Adrenal gland (tissue), 12 donors: Measurements from ENCODE around the gene TREM2. TPM values are rescaled to one million over a fixed set of nuclear protein-coding genes. Genes with fewer than 3 reads are reported as not detected.
A peak's percentile ranks its signal among the peaks of the same experiment; 100 is the strongest.

ENCODE experiments used
- DNase-seq, 7 donors: peaks; one replicate each; pipeline ENCODE4 v3.0.0-alpha.2; 2019 to 2020
- H3K27ac ChIP-seq, 5 donors: fragments of 200-600 bp; sonication (generic) in 4 of 5; 1 replicate in 3 of 5; 2 replicates in 2 of 5; pipeline versions ENCODE4 v1.5.1 to v1.8.0; 2016 to 2020; ENCODE audit warnings: mild to moderate bottlenecking in 1 of 5
- H3K27me3 ChIP-seq: fragments of 200-600 bp; 2 replicates; pipeline ENCODE4 v1.8.0; 2021
- H3K36me3 ChIP-seq, 2 donors: fragments of 200-600 bp; replicated peaks in 1 of 2; 1 replicate in 1 of 2; 2 replicates in 1 of 2; pipeline versions ENCODE4 v1.5.1 to v1.8.0; 2018 to 2022
- H3K4me1 ChIP-seq, 2 donors: fragments of 200-600 bp; replicated peaks in 1 of 2; 1 replicate in 1 of 2; 2 replicates in 1 of 2; pipeline versions ENCODE4 v1.5.1 to v1.8.0; 2018 to 2021
- H3K4me3 ChIP-seq, 4 donors: fragments of 200-600 bp; sonication (generic) in 3 of 4; one replicate each; pipeline ENCODE4 v1.5.1; 2016 to 2018
- H3K9me3 ChIP-seq, 3 donors: fragments of 200-600 bp; sonication (generic) in 1 of 3; replicated peaks in 1 of 3; 1 replicate in 2 of 3; 2 replicates in 1 of 3; pipeline versions ENCODE4 v1.5.1 to v1.8.0; 2016 to 2021
- POLR2A ChIP-seq, 2 donors: fragments of 450-650 bp; IDR thresholded peaks; one replicate each; pipeline ENCODE4 v1.6.1; 2017; ENCODE audit warnings: antibody characterized with exemption in 2 of 2, mild to moderate bottlenecking in 2 of 2, moderate library complexity in 1 of 2
- WGBS, 4 donors: extraction: QIAGEN DNeasy Blood & Tissue Kit in 2 of 4; methylation state at CpG; one replicate each; pipeline versions ENCODE4 v1.1.5 to v1.1.7; 2013 to 2017; 5-methylcytosine and 5-hydroxymethylcytosine counted together
- intact Hi-C, 2 donors: fragments of 100-400 bp; cut with DNase I; formaldehyde crosslinking; loops; one replicate each; pipeline versions ENCODE4 v1.14.1 to v1.15.0; 2022 to 2023
- polyA plus RNA-seq, 3 donors: library from polyadenylated mRNA; stranded (reverse); fragments of 200-250 nt in 2 of 3; fragments of 350-450 nt in 1 of 3; fragmentation: Illumina TruSeq in 1 of 3; extraction: RNeasy Lipid Tissue Mini Kit (QIAGEN cat#74804) in 1 of 3; gene quantifications; one replicate each; pipeline ENCODE4 v1.2.3, GENCODE V29; 2013 to 2014
- total RNA-seq, 9 donors: library from RNA; depleted of rRNA in 4 of 9; stranded (reverse); fragments of >200 nt in 4 of 9; fragments of 120-200 nt in 1 of 9; fragmentation: NEBNext Ultra II Directional in 1 of 9; extraction: Animal tissue kit (Norgen Biotek cat#: 25700) in 1 of 9; gene quantifications; one replicate each; pipeline versions ENCODE4 v1.1.0 to v1.2.4, GENCODE V29; 2013 to 2023
- TF ChIP-seq, protein P1 (sequence below), 6 experiments: fragments of 450-650 bp in 4 of 6; fragments of 200-600 bp in 2 of 6; sonication (generic) in 1 of 6; IDR thresholded peaks; 1 replicate in 5 of 6; 2 replicates in 1 of 6; pipeline versions ENCODE4 v1.5.1 to v1.8.0; 2016 to 2021; ENCODE audit warnings: antibody characterized with exemption in 6 of 6, mild to moderate bottlenecking in 2 of 6, moderate library complexity in 1 of 6
- donor health status: healthy with polysubstance abuse.
- donor health status: Bipolar disorder and iron deficiency.
- donor health status: DM: yes; HTN: yes; CAD: no.
- donor health status: DM: no; HTN: no; CAD: no.
- donor health status: DM: no; HTN: no; CAD: no.
- donor health status: DM: yes; HTN: yes; CAD: no.

The TREM2 gene
- total and polyA plus RNA-seq, 12 donors = 0.67 to 42.5 (median 18.6) TPM

DNA sequence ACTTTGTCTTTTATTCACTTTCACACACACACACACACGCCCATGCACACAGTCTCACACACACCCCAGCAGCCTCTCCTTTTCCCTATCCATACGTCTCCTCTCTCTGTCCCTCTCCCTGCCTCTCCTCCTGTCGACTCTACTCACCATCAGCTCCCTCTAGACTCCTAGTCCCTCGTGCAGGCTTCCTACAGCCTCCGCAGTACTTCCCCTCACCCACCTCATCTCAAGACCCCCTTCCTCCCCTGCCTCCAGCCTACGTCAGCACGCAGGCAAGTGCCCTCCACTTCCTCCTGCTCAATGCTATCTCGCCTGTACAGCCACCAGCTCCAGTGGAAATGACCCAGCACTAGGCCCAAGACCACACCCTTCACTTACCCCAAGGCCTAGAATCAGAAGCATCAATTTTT, 38.9 kb upstream of the TREM2 start:
- no peak for TF ChIP-seq POLR2A (IDR thresholded peaks at IDR 0.05)
- H3K27ac ChIP-seq = no peak overlapping the region
- 59 to 69% (median 63%) methylated on average over 8 of the region's 8 CpGs for WGBS, 4 donors
- no peak overlapping the region for H3K4me3 ChIP-seq
- H3K9me3 ChIP-seq = no peaks in the 10 kb centered on the region
- H3K27me3 ChIP-seq = peaks cover 6% of the 10 kb centered on the region
- no peaks in the 10 kb centered on the region for H3K4me1 ChIP-seq
- no peaks in the 10 kb centered on the region for H3K36me3 ChIP-seq
- intact Hi-C loops = no loop called here
- DNase-seq = no peak

- 70 to 89% (median 73%) methylated on average over 2 to 12 of the region's 12 CpGs for WGBS, 4 donors
- no peak within 1 kb of the TSS for H3K4me3 ChIP-seq
- no peak for DNase-seq
- intact Hi-C loops = no loop called here
- no peaks in the 10 kb centered on the region for H3K36me3 ChIP-seq
- H3K9me3 ChIP-seq = no peaks in the 10 kb centered on the region
- H3K4me1 ChIP-seq = no peaks in the 10 kb centered on the region
- H3K27me3 ChIP-seq = peaks cover 6% of the 10 kb centered on the region
- H3K27ac ChIP-seq = peak within 1 kb of the TSS in 1 of 5 donors; percentile 3
- no peak for TF ChIP-seq POLR2A (IDR thresholded peaks at IDR 0.05)
- TF ChIP-seq, protein P1, sequence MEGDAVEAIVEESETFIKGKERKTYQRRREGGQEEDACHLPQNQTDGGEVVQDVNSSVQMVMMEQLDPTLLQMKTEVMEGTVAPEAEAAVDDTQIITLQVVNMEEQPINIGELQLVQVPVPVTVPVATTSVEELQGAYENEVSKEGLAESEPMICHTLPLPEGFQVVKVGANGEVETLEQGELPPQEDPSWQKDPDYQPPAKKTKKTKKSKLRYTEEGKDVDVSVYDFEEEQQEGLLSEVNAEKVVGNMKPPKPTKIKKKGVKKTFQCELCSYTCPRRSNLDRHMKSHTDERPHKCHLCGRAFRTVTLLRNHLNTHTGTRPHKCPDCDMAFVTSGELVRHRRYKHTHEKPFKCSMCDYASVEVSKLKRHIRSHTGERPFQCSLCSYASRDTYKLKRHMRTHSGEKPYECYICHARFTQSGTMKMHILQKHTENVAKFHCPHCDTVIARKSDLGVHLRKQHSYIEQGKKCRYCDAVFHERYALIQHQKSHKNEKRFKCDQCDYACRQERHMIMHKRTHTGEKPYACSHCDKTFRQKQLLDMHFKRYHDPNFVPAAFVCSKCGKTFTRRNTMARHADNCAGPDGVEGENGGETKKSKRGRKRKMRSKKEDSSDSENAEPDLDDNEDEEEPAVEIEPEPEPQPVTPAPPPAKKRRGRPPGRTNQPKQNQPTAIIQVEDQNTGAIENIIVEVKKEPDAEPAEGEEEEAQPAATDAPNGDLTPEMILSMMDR (IDR thresholded peaks at IDR 0.05) = no peak
Measured at GRCh38 chr6:41200901-41201763, 38.2 kb upstream of the TREM2 start, which contains the start of gene TREML2. TSS of gene TREML2 (minus strand) at chr6:41201149. CDS start at chr6:41201008, 141 bp downstream.

DNA sequence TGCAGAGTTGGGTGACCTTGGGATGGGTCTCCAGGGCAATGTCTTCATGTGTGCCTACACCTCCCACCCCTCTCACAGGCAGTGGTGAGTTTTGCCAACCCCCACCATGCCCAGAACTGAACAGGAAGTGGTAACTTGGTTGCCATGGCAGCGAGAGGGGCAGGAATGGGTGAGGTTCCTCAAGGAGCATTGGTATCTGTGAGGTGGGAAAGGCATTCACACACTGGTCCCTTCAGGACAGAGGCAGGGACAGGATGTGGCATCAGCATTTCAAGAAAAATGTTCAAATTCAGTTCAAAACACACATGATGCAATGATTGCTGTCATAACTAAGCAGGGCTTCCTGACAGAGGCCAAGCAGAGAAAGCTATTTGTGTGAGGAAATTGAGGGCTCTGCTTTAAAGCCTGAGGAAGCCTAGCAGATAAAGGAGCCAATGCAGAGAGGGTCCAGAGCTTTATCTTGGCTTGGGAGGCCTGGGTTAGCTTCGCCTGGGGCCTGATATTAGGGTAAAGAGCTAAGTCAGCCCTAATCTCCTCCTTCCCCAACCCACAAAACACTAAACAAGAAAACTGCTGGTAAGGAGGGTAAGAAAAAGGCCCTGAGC, 37.5 kb upstream of the TREM2 start:
- Histone ChIP-seq H3K36me3 (no peaks in the 10 kb centered on the region), H3K27me3 (peaks cover 6% of the 10 kb centered on the region), H3K9me3 (no peaks in the 10 kb centered on the region), H3K4me3 (no peak overlapping the region), H3K27ac (peak overlapping the region in 1 of 5 donors; percentile 3), H3K4me1 (no peaks in the 10 kb centered on the region)
- WGBS, 4 donors = 62 to 79% (median 73%) methylated on average over 2 of the region's 2 CpGs
- intact Hi-C loops = no loop called here
- DNase-seq = peak in 5 of 7 donors; percentile 21 to 54 (median 32)
- TF ChIP-seq, protein P1 (IDR thresholded peaks at IDR 0.05) = no peak
- no peak for TF ChIP-seq POLR2A (IDR thresholded peaks at IDR 0.05)

DNA sequence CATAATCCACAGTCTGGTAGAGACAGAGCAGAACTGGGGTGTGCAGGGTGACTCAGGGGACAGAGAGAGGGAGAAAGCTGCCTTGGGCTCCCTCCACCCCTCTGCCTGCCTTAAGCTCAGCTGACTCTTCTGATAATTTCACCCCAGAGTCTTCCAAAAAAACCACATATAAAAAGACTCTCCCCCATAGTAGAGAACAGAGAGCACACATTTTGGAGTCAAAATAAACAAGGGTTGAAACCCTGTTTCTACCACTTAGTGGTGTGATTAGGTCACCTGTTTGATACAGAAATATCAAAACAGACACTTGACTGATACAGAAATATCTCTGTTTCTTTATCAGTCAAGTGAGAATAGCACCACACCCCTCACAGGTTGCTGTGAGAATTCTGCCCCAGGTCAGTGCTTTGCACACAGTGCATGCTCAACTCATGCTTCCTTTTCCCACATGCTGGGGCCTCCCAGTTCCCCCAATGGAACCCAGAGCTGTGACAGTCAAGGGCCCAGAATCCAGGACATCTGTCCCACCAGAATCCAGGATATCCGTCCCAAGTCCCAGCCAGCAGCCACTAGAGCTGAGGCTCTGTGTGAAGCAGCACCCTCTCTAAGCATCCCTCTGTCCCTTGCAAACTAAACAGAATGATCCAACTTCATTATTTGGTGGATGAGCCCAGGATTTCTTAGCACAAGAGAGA, 36.8 kb upstream of the TREM2 start:
- peaks cover 6% of the 10 kb centered on the region for H3K27me3 ChIP-seq
- intact Hi-C loops = no loop called here
- H3K4me1 ChIP-seq = no peaks in the 10 kb centered on the region
- no peak overlapping the region for H3K27ac ChIP-seq
- WGBS, 4 donors = 73 to 89% (median 83%) methylated on average over 1 of the region's 1 CpG
- no peaks in the 10 kb centered on the region for H3K36me3 ChIP-seq
- no peak for TF ChIP-seq POLR2A (IDR thresholded peaks at IDR 0.05)
- TF ChIP-seq, protein P1 (IDR thresholded peaks at IDR 0.05) = no peak
- DNase-seq = no peak
- H3K4me3 ChIP-seq = no peak overlapping the region
- H3K9me3 ChIP-seq = no peaks in the 10 kb centered on the region
